Measurements from ENCODE around the gene DOCK2.

DOCK2 gene

DNA sequence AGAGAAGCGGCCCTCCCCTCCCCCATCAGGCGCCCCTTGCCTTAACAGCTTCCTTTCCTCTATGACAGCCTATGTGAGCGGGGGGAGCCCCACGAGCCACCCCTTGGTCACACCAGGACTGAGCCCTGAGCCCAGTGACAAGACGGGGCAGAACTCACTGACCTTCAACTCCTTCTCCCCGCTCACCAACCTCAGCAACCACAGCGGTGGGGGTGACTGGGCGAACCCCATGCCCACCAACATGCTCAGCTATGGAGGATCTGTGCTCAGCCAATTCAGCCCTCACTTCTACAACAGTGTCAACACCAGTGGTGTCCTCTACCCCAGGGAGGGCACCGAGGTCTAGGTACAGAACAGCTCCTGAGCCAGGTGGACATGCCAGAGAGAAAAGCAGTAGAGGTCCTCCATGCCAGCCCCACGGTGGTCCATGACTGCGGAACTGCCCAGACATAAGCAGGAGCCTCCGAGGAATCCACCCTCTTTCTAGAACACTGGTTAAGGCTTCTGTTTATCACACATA is 471.3 kb downstream of the DOCK2 start:
- DNase-seq = no peak

DNA sequence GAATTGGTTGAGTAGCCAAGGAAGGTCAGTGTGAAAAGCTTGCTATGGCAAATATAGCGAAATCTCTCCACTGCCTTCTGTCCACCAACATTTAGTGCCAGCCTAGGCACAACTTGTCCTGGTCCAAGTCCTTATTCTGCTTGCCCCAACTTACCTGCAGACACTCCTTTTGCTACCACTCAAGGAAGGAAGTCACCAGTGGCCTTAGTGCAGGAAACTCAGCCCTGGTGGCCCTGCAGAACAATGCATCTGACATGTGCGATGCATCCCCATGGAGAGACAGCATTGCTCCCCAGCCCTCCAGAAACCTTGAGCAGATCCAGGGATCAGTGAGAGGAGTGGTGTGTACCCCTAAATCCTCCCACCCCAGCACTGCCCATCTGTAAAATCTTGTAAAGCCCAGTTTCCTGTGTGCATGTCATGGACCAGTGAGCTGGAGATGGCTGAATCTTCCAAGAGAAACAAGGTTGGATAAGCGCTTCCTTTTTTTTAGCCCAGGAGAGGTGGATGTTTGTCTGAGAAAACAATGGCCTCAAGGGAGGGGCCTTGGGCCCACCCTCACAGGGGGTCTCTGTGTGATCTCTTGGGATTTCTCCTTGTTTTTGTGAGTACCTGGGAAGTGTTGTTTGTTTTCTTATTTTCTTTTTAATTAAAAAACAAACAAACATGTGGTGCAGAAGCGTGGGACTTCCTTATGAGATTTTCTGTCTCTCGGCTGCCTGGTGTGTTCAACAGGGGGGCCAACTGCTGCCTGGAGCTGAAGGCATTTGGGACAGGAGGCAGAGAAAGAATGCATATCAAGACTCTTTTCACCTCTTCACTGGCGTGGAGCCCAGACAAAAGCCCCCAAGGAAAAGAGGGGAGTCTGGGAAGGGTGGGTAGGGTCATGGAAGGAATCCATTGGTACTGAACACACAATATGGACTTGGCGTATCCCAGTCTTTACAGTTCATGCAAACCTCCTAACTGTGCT is 472.3 kb downstream of the DOCK2 start:
- no peak for DNase-seq

DNA sequence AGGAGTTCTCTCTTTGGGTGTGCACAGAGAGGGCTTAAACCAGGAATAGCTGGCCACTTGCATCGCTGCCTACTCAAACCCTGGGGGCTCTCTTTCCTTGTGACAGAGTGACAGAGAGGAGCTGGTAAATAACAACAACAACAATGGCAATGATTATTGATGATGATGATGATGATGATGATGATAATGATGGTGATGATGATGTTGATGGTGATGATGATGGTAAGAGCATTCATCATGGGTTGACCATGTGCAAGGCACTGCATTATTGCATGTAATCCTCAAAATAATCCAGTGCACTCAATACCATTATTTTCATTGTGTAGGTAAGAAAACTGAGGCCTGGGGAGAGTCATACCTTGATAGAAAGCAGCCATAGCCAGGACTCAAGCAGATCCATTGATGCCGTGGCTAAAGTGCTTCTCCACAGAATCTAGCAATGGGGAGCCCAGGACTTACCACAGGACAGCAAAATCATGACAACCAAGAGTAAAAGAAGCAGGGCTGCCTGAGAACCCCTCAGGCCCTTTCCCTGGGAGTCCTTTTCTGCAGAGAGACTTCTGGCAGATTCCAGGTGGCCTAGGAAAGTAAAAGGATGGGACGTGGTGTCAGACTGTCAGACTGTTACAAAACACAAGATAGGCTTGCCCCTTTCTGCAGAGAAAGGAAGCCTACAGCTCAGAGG is 473.5 kb downstream of the DOCK2 start:
- DNase-seq = no peak

DNA sequence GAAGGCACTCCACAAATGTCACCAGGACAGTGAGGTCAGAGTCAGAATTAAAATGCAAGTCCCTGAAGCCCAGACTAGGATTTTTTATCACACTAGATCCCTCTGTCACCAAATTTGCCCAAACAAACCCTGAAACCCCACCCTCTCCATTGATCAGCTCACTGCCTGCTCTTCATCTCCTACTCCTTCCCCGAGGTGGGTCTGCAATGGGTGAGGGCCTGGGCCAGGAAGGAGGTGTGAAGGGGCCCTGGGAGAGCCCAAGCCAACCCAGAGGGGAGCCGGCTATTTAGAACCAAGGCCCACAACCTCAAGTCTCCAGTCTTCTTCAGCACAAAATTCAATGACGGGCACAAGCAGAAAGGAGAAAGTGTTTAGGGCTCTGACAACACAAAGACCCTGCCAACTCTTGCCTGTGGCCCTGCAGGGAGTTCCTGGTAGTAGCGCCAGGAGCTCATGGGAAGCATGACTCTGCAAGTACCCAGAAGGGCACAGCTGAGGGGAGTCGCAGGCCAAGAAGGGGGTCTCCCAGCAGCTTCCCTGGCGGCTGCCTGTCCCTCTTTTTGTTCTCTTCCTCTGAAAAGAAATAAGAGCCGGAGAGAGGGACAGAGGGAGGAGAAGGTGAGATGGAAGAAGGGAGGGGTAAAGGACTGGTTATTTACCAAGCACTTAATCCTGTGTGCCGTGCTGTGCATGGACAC is 474.2 kb downstream of the DOCK2 start:
- DNase-seq = no peak

DNA sequence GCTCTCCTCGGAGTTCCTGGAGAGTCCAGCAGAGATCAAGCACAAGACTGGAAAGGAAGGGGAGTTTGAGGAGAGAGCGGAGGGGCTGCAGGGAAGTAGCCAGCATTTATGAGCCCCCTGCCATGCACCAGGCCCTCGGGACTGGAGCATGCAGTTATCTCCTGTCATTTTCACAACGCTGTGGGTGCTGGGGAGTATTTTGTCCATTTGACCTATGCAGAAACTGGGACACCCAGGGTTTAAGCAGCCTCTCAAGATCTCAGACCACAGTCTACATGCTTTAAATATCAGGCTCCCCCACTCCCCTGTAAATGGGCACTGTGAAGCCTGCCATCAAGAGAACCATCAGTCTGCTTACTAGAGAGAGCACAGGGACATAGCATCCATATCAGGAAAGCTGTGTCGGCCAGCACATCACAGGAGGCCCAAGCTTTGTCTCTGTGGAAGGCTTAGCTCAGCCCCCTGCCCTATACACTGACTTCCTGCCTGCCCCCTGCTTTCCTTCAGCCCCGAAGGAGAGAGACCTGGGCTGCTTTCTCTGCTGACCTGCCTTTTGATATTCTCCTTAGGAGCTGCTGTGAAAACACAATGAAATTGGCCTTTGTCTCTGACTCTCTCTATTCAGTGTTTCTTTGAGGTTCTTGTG is 475.9 kb downstream of the DOCK2 start:
- no peak for DNase-seq

DNA sequence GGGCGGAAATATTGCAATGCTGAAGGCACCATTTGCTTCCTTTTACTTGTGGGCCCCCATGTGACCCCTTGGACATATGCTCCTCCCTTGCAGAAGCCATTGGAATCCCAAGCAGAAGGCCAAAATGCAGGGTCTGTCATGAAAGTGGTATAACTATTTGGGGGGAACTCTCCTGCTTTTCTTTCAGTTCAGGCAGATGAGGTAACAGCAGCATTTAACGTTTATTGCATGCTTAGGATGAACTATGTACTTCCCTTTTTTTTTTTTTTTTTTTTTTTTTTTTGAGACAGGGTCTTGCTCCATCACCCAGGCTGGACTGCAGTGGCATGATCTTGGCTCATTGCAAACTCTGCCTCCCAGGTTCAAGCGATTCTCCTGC is 476.4 kb downstream of the DOCK2 start:
- DNase-seq = peak; percentile 78

DNA sequence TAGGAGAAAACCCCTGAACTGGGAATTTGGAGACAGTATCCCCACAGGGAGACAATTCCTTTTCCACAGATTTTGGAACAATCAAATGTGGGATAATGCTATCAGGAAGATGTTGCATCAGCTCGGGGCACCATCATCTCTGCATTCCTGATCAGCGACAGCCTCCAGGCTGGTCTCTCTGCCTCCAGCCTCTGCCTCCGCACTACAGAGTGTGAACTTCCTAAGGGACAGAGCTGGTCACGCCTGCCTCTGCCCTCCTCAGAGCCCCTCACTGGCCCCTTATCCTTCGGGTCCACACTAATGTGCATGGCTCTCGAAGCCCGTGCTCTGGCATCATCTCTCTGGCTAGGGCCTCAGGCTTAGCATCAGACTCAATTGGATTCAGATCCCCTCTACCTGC is 477.2 kb downstream of the DOCK2 start:
- DNase-seq = no peak

DNA sequence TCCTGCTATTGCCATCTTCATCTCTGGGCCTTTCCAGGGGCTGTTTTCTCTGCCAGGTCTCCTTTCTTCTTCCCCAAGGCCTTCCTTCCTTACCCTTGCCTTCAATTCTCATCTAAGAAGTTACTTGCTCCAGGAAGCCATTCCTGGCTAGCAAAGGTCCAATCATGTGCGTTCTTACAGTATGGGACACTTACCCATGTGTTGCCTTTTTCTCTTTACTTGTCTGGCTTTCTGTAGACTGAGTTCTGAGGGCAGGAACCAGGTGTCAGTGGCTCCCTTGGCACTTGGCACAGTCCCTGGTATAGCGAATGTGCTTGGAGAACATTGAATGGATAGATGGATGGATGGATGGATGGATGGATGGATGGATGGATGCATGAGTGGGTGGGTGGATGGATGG is 478.9 kb downstream of the DOCK2 start:
- no peak for DNase-seq

DNA sequence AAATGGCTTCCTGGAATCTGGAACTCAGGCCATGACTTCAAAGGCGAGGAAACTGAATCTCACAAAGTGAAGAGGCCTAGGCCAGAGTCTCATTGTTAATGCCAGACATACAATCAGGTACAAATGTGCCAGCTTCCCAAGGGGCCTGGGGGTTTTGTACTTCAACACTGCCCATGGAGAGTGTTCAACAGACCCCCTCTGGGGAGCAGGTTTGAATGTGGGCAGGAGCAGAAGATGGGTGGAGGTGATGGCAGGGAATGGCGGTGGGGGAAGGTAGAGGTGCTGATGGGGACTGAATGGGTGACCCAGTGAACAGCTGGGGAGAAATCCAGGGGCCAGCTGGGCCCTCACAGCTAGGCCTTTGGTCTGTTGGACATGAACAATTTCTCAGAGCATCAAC is 480.7 kb downstream of the DOCK2 start:
- DNase-seq = no peak

DNA sequence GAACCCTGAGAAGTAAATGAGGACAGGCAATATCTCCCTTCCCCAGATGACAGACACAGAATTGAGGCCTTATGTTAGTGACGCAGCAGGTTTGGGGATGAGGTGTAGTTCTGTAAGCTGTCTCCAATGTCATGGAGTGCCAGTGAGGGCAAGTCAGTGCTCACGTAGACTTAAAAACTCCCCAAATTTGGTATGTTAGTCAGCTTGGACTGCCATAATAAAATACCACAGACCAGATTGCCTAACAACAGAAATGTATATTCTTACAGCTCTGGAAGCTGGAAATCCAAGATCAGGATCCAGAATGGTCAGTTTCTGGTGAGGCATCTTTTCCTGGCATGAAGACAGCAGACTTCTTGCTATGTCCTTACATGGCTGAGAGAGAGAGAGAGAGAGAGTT is 483.5 kb downstream of the DOCK2 start:
- no peak for DNase-seq

DNA sequence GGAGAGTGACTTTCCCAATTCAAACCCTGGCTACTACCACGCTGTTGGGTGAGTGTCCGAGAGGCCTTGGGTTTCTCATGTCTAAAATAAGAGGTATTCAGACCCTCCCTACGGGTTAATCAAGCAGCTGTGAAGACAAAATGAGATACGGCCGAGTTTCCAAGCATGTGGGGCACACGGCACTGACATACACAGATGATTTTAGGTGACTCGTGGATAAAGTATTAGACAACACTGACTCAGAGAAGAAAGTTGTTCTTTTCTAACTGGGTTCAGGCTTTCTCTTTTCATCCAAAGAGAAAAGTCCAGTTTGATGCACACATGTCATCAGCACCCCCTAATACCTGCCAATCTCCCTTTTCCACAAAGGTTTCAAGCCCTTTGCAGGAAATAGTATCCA is 484.2 kb downstream of the DOCK2 start:
- DNase-seq = no peak

DNA sequence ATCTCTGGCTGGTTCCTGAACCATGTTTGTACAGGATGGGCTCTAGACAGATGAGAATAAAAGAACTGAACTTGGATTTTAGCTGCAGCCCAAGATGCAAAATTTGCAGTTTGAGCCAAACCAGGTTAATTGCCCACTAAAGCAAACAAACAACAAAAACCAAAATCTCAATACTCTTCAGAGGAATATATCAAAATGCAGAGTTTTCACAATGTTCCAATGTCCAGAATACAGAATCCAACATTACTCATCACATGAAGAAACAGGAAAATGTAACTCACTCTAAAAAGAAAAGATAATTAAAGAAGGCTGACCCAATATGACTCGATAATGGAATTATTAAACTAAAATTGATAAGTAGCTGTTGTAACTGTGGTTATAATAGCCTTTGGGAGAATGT is 489.0 kb downstream of the DOCK2 start:
- DNase-seq = no peak

DNA sequence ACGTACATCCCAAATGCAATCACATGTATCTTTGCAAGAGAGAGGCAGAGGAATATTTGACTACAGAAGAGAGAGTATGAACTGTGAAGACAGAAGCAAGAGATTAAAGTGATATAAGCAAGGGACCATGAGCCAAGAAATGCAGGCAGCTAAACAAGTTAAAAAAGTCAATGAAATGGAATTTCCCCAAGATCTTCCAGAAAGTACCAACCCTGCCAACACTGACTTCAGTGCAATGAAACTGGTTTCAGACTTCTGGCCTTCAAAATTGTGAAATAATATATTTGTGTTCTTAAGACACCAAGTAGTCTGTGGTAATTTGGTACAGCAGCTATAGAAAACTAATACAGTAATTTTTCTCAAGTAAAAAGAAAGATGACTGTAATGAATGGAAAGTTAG is 489.6 kb downstream of the DOCK2 start:
- no peak for DNase-seq

DNA sequence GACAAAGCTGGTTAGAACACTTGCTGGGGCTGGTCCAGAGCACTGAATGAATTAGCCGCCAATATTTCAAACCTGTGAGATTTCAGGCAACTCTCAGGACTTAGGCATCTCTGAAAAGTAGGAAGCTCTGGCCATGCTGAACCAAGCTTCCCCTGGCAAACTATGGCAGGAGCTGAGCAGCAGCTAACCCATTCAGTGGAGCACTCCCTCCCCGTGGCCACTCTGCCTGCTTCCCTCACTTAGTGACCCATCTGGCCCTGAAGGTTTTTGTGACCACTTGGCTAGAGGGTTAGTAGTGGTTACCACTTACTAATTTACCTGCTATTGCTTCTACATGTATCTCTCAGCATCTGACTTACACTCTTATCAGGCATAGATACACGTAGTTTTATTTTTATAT is 494.2 kb downstream of the DOCK2 start:
- no peak for DNase-seq

DNA sequence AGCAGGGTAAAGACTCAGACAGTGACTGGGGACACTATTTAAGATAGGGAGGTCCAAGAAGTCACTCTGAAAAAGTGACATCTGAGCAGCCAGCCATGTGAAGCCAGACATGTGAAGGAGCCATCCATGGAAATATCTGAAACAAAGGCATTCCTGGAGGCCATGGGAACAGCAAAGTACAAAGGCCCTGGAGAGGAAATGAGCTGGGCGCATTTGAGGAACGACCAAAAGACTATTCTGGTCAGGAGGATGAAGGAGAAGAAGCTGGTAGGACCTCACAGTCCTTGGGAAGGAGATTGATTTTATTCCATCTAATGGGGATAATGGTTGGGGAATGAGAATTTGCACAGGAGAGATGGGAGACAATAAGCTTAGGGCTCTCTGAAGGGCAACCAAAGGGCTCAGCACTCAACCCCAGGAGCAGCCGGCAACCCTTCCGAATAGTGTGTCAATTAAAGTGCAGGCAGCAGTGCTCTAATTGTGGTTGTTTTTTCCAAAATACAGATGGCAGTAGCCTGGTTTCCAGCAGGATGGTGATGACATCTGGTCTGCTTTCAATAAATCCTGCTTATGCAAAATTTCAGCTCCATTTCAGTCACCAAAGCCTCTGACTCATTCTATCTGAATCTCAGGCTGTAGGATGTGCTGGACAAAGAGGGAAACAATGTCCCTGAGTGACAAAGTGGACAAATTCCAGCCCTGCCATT is 495.3 kb downstream of the DOCK2 start:
- no peak for DNase-seq
